ENCODE data around the gene FIBIN. TPM values are rescaled to one million over a fixed set of nuclear protein-coding genes. Genes with fewer than 3 reads are reported as not detected.
"Not testable (repeated sequence)": the region's sequence is repeated elsewhere in the genome, so short reads cannot be mapped to it uniquely, and the experiment has no call there.

Gene FIBIN
- total RNA-seq, 1 experiment from 2014 or later = not detected

- not testable (repeated sequence) for DNase-seq (ENCODE audit: low spot score)
Observed at GRCh38 chr11:26977209-26977608, 16.7 kb upstream of the FIBIN start.

GRCh38 chr11:26983645-26984044, 10.3 kb upstream of the FIBIN start:
- no peak for DNase-seq (ENCODE audit: low spot score)

GRCh38 chr11:26985470-26985869, 8.4 kb upstream of the FIBIN start:
- no peak for DNase-seq (ENCODE audit: low spot score)

- no peak for DNase-seq (ENCODE audit: low spot score)
Observed at GRCh38 chr11:26985943-26986342, 8.0 kb upstream of the FIBIN start.

- no peak for DNase-seq (ENCODE audit: low spot score)
Observed at GRCh38 chr11:26987272-26987671, 6.6 kb upstream of the FIBIN start.

GRCh38 chr11:26987731-26988130, 6.2 kb upstream of the FIBIN start:
- DNase-seq (ENCODE audit: low spot score) = no peak

- no peak for DNase-seq (ENCODE audit: low spot score)
Observed at GRCh38 chr11:26992031-26992541, 1.8 kb upstream of the FIBIN start.

- no peak for DNase-seq (ENCODE audit: low spot score)
Observed at GRCh38 chr11:26994631-26995095, 751 bp downstream of the FIBIN start.

- no peak for DNase-seq (ENCODE audit: low spot score)
Observed at GRCh38 chr11:26995701-26996460, 2.0 kb downstream of the FIBIN start.

GRCh38 chr11:26997378-26997777, 3.5 kb downstream of the FIBIN start:
- DNase-seq (ENCODE audit: low spot score) = no peak

- DNase-seq (ENCODE audit: low spot score) = not testable (repeated sequence)
Observed at GRCh38 chr11:27001136-27001730, 7.3 kb downstream of the FIBIN start.

GRCh38 chr11:27002431-27002830, 8.5 kb downstream of the FIBIN start:
- DNase-seq (ENCODE audit: low spot score) = no peak

- DNase-seq (ENCODE audit: low spot score) = no peak
Observed at GRCh38 chr11:27002838-27003237, 8.9 kb downstream of the FIBIN start.

GRCh38 chr11:27004103-27004502, 10.2 kb downstream of the FIBIN start:
- DNase-seq (ENCODE audit: low spot score) = no peak

GRCh38 chr11:27008811-27009535, 15.1 kb downstream of the FIBIN start:
- no peak for DNase-seq (ENCODE audit: low spot score)

- DNase-seq (ENCODE audit: low spot score) = no peak
Observed at GRCh38 chr11:27011560-27012233, 17.8 kb downstream of the FIBIN start.

- DNase-seq (ENCODE audit: low spot score) = no peak
Observed at GRCh38 chr11:27012234-27012921, 18.5 kb downstream of the FIBIN start.

GRCh38 chr11:27013781-27014361, 20.0 kb downstream of the FIBIN start:
- no peak for DNase-seq (ENCODE audit: low spot score)

GRCh38 chr11:27018902-27019529, 25.1 kb downstream of the FIBIN start:
- DNase-seq (ENCODE audit: low spot score) = no peak

- no peak for DNase-seq (ENCODE audit: low spot score)
Observed at GRCh38 chr11:27020751-27021150, 26.8 kb downstream of the FIBIN start.
